GM21717 (cell line): ENCODE data around the gene NNT.
"Not testable (repeated sequence)": the region's sequence is repeated elsewhere in the genome, so short reads cannot be mapped to it uniquely, and the experiment has no call there.

Experiments
- ATAC-seq: cut with Tn5 transposase; IDR thresholded peaks from one replicate; pipeline ENCODE4 v1.9.1; 2021; ENCODE audit warnings: mild to moderate bottlenecking, moderate library complexity; ENCODE audit not compliant: unreplicated experiment

The NNT gene

GRCh38 chr5:43602461-43603343 is at the start of gene NNT:
TSS of gene NNT (plus strand) at chr5:43603180. CDS start at chr5:43609196, 6,016 bp downstream.
- ATAC-seq: peak; percentile 85

- no peak for ATAC-seq
These were observed 49.6 kb upstream of the NNT start for GRCh38 chr5:43553381-43553780.

DNA sequence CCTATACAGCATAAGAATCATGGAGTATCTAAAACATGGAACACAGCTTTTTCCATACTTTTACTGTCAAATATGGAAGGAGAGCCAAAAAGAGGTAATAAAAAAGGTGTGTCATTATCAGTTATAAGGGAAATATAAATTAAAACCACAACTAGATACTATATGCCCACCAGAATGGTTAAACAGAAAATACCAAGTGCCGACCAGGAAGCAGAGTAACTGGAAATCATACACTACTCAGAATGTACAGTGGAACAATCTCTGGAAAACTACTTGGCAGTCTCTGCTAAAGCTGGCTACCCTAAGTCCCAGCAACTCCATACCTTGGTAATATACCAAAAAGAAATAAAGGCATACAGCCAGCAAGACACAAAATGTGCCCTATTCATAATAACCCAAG is 48.5 kb upstream of the NNT start:
- ATAC-seq: no peak

- peak; percentile 28 for ATAC-seq
These were observed 46.9 kb upstream of the NNT start for GRCh38 chr5:43555895-43556606.

GRCh38 chr5:43556607-43556856 is 46.4 kb upstream of the NNT start:
- ATAC-seq: peak; percentile 92

- peak; percentile 78 for ATAC-seq
These were observed 46.0 kb upstream of the NNT start, which contains the start of gene PAIP1 for GRCh38 chr5:43556857-43557542. TSS of gene PAIP1 (minus strand) at chr5:43557077. CDS start at chr5:43556846, 231 bp downstream.

- ATAC-seq: no peak
These were observed 42.9 kb upstream of the NNT start for GRCh38 chr5:43560128-43560527.

DNA sequence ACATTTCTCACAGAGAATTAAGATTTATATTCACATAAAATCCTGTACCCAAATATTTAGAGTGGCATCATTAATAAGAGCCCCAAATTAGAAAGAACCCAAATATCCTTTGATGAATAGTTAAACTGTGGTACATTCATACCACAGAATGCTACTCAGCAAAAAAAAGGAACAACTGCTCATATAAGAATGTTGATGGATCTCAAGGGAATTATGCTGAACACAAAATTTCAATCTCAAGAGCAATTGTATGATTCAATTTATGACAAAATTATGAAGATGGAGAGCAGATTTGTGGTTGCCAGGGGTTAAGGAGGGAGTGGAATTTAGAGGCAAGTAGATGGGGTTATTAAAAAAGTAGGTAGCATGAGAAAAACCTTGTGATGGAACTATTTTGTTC is 41.6 kb upstream of the NNT start:
- ATAC-seq: no peak

DNA sequence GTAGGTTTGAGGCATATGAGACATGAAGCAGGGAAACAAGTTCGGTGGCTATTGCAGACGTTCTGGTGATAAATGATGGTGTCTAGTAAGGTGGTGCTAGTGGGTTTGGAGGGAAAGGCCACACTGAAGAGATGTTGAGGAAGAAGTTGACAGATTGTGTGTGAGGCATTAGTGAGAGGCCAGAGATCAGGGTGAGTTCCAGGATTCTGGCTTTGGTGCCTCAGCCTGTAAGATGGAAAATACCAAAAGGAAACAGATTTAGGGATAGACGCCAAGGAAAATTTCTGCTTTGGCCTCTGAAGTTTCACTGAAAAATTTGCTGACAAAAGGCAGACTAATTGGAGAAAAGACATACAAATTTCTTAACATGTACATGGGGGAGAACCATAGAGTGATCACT is 39.7 kb upstream of the NNT start:
- ATAC-seq: no peak

- ATAC-seq: no peak
These were observed 38.6 kb upstream of the NNT start for GRCh38 chr5:43564289-43564850.

GRCh38 chr5:43565043-43565442 is 37.9 kb upstream of the NNT start:
- ATAC-seq: no peak

DNA sequence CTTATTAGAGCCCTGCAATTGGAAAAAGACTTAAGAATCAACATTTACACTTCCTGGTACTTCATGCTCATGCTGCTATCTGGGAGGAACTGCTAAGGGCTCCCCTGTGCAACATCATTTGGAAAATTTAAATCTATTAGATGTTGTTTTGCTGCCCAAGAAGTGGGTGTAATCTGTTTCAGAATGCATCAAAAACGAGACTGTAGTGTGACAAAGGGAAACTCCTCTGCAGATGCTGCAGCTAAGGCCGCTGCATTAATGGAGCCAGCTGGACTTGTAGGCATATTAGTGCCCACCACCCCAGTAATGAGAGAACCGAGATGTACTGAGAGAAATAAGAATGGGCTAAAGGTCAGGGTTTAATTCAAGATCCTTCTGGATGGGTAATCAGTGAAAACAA is 35.0 kb upstream of the NNT start:
- ATAC-seq: no peak

DNA sequence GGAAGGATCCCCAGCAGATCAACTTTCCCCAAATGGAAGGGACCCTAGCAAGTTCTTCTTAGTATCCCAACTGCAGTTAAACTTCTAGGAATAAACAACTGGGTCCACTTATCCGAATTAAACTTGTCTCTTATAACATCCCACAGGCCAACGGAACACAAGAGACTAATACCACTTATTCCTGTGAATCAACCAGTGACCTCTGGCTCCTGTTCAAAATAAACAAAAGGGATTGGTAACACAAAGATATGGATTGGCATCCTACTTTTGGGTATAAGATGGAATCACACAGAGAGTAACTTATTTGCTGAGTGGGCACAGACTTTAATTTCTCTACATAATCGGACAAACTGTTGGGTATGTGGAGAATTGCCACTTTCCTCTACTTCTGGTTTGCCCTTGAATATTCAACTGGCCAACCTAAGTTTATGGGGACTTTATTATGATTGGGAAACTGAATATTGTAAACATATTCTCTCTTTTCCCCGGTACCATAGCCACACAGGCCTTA is 33.7 kb upstream of the NNT start:
- no peak for ATAC-seq

GRCh38 chr5:43570450-43571158 is 32.4 kb upstream of the NNT start:
- no peak for ATAC-seq

DNA sequence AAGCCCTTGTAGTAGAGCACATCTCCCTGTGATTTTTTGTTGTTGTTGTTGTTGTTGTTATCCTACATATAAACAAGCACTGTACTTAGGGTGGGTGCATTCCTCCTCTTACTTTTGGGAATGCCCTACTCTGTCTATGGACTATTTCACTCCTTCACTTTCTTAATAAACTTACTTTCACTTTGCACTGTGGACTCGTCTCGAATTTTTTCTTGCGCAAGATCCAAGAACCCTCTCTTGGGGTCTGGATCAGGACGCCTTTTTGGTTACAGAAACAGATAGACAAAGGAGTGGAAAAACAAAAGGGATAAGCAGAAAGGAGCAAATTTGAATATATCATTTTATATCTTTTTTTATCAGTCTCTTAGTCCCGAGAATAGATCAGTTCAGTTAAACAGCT is 31.7 kb upstream of the NNT start:
- no peak for ATAC-seq

DNA sequence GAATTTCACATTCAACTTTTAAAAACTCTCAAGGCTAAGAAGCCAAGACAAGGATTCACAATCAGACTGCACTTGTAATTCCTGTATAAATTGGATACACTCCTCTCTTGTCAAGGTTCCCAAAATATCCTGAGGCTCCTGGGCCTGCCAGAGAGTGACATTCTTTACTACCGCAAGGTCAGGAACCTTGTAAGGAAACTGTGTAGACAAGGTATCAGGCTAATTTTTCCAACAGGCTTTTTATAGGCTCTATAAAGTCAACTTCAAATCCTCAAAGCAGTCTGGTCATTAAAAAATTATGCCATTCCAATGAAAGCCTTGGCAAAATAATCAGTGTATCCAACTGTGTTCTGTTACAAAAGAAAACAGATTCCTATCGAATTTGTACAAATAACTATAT is 30.6 kb upstream of the NNT start:
- ATAC-seq: no peak

- ATAC-seq: no peak
These were observed 29.9 kb upstream of the NNT start for GRCh38 chr5:43573058-43573457.

- not testable (repeated sequence) for ATAC-seq
These were observed 22.4 kb upstream of the NNT start for GRCh38 chr5:43580402-43581210.

DNA sequence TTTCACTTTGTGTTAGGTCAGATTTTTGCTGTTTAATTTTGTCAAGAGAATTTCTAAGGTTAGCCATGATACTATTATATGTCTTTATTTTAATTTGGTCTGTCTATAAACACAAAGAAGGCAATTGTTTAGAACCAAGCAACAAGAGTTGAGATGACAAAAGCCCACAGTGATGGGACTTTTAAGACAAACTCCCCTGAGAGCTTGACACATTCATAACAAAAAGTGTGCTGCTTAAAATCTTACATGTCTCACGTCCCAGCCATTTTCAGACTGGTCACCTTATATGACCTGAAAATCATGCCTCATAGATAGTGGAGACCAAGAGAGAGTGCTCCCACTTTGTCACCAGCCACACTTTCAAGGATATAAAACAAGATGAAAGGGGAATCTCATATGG is 21.6 kb upstream of the NNT start:
- ATAC-seq: no peak
